HepG2 (cell line): ENCODE measurements around the gene MRPL57. TPM values are rescaled to one million over a fixed set of nuclear protein-coding genes. Genes with fewer than 3 reads are reported as not detected.

Experiments
- DR1 ChIP-seq: sonication (generic); formaldehyde crosslinking; IDR thresholded peaks from 2 replicates; pipeline ENCODE4 v1.8.0; 2021; ENCODE audit warnings: mild to moderate bottlenecking, missing genetic modification reagents, inconsistent platforms
- KAT2B ChIP-seq: fragments of 150-350 bp; IDR thresholded peaks from 2 replicates; pipeline ENCODE4 v1.6.1; 2014; ENCODE audit warnings: low read depth, low read length, borderline replicate concordance
- NBN ChIP-seq: fragments of 450-650 bp; conservative IDR thresholded peaks from 2 replicates; pipeline ENCODE4 v1.6.1; 2017
- PLRG1 ChIP-seq: fragments of 450-650 bp; conservative IDR thresholded peaks from 2 replicates; pipeline ENCODE4 v1.6.1; 2016
- SYNCRIP ChIP-seq: fragments of 200-400 bp; formaldehyde crosslinking; IDR thresholded peaks from 2 replicates; pipeline ENCODE4 v1.6.1; 2018; ENCODE audit warnings: mild to moderate bottlenecking, low read depth, low read length; ENCODE audit not compliant: insufficient read depth
- TEF ChIP-seq: sonication (generic); formaldehyde crosslinking; IDR thresholded peaks from 2 replicates; pipeline ENCODE4 v1.5.0; 2020; ENCODE audit warnings: missing genetic modification reagents
- TMF1 ChIP-seq: sonication (generic); formaldehyde crosslinking; IDR thresholded peaks from 2 replicates; pipeline ENCODE4 v1.8.1; 2022; ENCODE audit warnings: low read depth, missing genetic modification reagents
- ZBTB20 ChIP-seq: sonication (generic); formaldehyde crosslinking; IDR thresholded peaks from 2 replicates; pipeline ENCODE4 v1.8.1; 2023; ENCODE audit warnings: missing genetic modification reagents, low read depth, mild to moderate bottlenecking, borderline replicate concordance
- ZBTB26 ChIP-seq: IDR thresholded peaks from 2 replicates; pipeline ENCODE4 v1.6.1; 2016; ENCODE audit warnings: missing compliant biosample characterization, missing genetic modification reagents, borderline replicate concordance
- ZNF143 ChIP-seq: sonication (generic); formaldehyde crosslinking; IDR thresholded peaks from 2 replicates; pipeline ENCODE4 v1.4.0; 2020; ENCODE audit warnings: missing genetic modification reagents
- polyA plus RNA-seq, 8 experiments: library from polyadenylated mRNA; depleted of rRNA in 3 of 8; stranded (reverse) in 7 of 8; unstranded in 1 of 8; fragments of >200 nt; fragmentation: Illumina TruSeq in 4 of 8; extraction: Trizol in 4 of 8; gene quantifications; 2 replicates each; pipeline versions ENCODE4 v1.2.1 to v1.2.3, GENCODE V29; 2011 to 2016; ENCODE audit warnings: low read depth in 4 of 8, missing spikeins in 1 of 8, mixed read lengths in 1 of 8; ENCODE audit not compliant: insufficient read depth in 1 of 8
- total RNA-seq, 5 experiments: library from RNA; depleted of rRNA; stranded (reverse); fragments of >200 nt; fragmentation: Illumina TruSeq; extraction: Trizol; gene quantifications; 2 replicates each; pipeline ENCODE4 v1.2.3, GENCODE V29; 2016; ENCODE audit warnings: low read depth in 1 of 5
- TF ChIP-seq, protein P1 (sequence below): sonication (generic); formaldehyde crosslinking; conservative IDR thresholded peaks from 2 replicates; pipeline ENCODE4 v1.8.0; 2022; ENCODE audit warnings: mild to moderate bottlenecking, moderate library complexity, missing genetic modification reagents
- TF ChIP-seq, protein P2 (sequence below): sonication (generic); formaldehyde crosslinking; IDR thresholded peaks from 2 replicates; pipeline ENCODE4 v1.4.0; 2020; ENCODE audit warnings: mild to moderate bottlenecking, missing genetic modification reagents
- TF ChIP-seq, protein P3 (sequence below): sonication (generic); formaldehyde crosslinking; IDR thresholded peaks from 2 replicates; pipeline ENCODE4 v1.4.0; 2020; ENCODE audit warnings: missing genetic modification reagents
- TF ChIP-seq, protein P4 (sequence below): sonication (generic); formaldehyde crosslinking; IDR thresholded peaks from 2 replicates; pipeline ENCODE4 v1.8.0; 2022; ENCODE audit warnings: low read depth, missing genetic modification reagents

MRPL57 gene
- total and polyA plus RNA-seq, 2 of the 13 experiments (the other 11 are each of a cell fraction or from before 2014, with no cell fraction given) = 19.5 to 35.2 TPM

- TF ChIP-seq TEF (CRISPR knock-in tag) = no peak; the same call in 1 of the 2 replicates
- peak; percentile 73; the same call in 1 of the 2 replicates for TF ChIP-seq TMF1 (CRISPR knock-in tag)
- TF ChIP-seq, protein P1, sequence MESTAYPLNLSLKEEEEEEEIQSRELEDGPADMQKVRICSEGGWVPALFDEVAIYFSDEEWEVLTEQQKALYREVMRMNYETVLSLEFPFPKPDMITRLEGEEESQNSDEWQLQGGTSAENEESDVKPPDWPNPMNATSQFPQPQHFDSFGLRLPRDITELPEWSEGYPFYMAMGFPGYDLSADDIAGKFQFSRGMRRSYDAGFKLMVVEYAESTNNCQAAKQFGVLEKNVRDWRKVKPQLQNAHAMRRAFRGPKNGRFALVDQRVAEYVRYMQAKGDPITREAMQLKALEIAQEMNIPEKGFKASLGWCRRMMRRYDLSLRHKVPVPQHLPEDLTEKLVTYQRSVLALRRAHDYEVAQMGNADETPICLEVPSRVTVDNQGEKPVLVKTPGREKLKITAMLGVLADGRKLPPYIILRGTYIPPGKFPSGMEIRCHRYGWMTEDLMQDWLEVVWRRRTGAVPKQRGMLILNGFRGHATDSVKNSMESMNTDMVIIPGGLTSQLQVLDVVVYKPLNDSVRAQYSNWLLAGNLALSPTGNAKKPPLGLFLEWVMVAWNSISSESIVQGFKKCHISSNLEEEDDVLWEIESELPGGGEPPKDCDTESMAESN = peak; percentile 95
- peak; percentile 82 for TF ChIP-seq ZNF143 (CRISPR knock-in tag)
- TF ChIP-seq DR1 (CRISPR knock-in tag) = peak; percentile 93
- TF ChIP-seq, protein P2, sequence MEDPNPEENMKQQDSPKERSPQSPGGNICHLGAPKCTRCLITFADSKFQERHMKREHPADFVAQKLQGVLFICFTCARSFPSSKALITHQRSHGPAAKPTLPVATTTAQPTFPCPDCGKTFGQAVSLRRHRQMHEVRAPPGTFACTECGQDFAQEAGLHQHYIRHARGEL = no peak; the same call in 1 of the 2 replicates
- TF ChIP-seq KAT2B = no peak
- TF ChIP-seq SYNCRIP = no peak
- peak; percentile 1; the same call in 1 of the 2 replicates for TF ChIP-seq ZBTB26 (CRISPR knock-in tag)
- no peak for TF ChIP-seq ZBTB20
- TF ChIP-seq, protein P3, sequence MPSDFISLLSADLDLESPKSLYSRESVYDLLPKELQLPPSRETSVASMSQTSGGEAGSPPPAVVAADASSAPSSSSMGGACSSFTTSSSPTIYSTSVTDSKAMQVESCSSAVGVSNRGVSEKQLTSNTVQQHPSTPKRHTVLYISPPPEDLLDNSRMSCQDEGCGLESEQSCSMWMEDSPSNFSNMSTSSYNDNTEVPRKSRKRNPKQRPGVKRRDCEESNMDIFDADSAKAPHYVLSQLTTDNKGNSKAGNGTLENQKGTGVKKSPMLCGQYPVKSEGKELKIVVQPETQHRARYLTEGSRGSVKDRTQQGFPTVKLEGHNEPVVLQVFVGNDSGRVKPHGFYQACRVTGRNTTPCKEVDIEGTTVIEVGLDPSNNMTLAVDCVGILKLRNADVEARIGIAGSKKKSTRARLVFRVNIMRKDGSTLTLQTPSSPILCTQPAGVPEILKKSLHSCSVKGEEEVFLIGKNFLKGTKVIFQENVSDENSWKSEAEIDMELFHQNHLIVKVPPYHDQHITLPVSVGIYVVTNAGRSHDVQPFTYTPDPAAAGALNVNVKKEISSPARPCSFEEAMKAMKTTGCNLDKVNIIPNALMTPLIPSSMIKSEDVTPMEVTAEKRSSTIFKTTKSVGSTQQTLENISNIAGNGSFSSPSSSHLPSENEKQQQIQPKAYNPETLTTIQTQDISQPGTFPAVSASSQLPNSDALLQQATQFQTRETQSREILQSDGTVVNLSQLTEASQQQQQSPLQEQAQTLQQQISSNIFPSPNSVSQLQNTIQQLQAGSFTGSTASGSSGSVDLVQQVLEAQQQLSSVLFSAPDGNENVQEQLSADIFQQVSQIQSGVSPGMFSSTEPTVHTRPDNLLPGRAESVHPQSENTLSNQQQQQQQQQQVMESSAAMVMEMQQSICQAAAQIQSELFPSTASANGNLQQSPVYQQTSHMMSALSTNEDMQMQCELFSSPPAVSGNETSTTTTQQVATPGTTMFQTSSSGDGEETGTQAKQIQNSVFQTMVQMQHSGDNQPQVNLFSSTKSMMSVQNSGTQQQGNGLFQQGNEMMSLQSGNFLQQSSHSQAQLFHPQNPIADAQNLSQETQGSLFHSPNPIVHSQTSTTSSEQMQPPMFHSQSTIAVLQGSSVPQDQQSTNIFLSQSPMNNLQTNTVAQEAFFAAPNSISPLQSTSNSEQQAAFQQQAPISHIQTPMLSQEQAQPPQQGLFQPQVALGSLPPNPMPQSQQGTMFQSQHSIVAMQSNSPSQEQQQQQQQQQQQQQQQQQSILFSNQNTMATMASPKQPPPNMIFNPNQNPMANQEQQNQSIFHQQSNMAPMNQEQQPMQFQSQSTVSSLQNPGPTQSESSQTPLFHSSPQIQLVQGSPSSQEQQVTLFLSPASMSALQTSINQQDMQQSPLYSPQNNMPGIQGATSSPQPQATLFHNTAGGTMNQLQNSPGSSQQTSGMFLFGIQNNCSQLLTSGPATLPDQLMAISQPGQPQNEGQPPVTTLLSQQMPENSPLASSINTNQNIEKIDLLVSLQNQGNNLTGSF (CRISPR knock-in tag) = peak; percentile 65; the same call in 1 of the 2 replicates
- TF ChIP-seq PLRG1 = no peak
- no peak for TF ChIP-seq NBN
- TF ChIP-seq, protein P4, sequence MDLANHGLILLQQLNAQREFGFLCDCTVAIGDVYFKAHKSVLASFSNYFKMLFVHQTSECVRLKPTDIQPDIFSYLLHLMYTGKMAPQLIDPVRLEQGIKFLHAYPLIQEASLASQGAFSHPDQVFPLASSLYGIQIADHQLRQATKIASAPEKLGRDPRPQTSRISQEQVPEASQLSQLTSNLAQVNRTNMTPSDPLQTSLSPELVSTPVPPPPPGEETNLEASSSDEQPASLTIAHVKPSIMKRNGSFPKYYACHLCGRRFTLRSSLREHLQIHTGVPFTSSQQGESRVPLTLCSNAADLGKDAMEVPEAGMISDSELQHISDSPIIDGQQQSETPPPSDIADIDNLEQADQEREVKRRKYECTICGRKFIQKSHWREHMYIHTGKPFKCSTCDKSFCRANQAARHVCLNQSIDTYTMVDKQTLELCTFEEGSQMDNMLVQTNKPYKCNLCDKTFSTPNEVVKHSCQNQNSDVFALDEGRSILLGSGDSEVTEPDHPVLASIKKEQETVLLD = peak; percentile 83
Measured at GRCh38 chr13:21176215-21176981, at the start of gene MRPL57, which contains the start of gene SKA3 (continued).
